Thyroid gland (tissue), 4 donors: ENCODE results near the gene SLC6A9.

Experiments
- CTCF ChIP-seq, 6 experiments: fragments of 200-600 bp in 3 of 6; fragments of 450-650 bp in 3 of 6; sonication (generic) in 3 of 6; IDR thresholded peaks; one replicate each; pipeline ENCODE4 v1.5.1; 2016 to 2019; ENCODE audit warnings: antibody characterized with exemption in 6 of 6, mild to moderate bottlenecking in 2 of 6, inconsistent platforms in 1 of 6, moderate library complexity in 1 of 6
- POLR2A ChIP-seq, 2 donors: fragments of 450-650 bp; IDR thresholded peaks; one replicate each; pipeline ENCODE4 v1.6.1; 2017; ENCODE audit warnings: antibody characterized with exemption in 2 of 2, mild to moderate bottlenecking in 2 of 2, moderate library complexity in 1 of 2

DNA sequence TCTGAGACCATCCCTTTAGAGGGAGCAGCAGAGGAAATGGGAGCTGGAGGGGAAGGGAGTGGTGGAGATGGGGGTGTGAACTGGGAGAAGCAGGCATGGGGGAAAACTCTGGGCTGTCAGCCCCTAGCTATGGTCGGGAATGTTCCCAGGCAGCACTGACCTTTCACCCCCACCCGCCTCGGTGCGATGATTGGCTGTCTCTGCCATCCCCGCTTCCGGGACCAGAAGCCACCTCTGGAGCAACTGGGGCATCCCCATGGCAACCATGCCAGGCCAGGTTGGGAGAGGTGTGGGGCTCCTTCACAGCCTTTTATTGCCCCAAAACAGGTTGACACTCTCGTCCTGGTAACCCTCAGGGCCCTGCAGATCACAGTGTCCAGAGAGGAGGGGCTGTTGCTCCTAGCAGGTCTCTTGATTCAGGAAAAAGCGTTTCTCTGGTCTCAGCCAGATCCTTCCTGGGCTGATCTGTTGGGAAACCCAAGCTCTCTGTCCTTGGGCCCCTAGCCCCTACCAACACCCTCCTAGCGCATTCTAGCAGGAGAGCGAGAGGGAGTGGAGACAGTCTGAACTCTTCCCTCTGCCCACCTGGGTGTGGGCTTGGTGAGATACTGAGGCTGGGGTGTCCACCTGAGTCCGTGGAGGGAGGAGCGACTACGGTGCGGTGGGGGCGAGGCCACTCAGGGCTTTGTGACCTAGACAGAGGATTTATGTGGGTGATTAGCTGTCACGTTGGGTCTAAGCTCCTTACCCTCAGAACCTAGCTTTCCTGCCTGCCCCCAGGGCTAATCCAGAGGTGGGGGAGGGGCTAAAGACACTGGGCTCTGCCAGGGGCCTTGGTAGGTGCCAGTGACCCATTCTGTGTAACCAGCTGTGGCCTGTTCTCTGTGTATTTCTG is 12.2 kb upstream of the SLC6A9 start:
- TF ChIP-seq CTCF (IDR thresholded peaks at IDR 0.05), result no peak
- TF ChIP-seq POLR2A (IDR thresholded peaks at IDR 0.05), result no peak
